Aorta (tissue), 5 donors: ENCODE results near the gene CTNNAL1. TPM values are rescaled to one million over a fixed set of nuclear protein-coding genes. Genes with fewer than 3 reads are reported as not detected.

ENCODE experiments used
- ATAC-seq: fragments of 200-7000 bp; cut with Tn5 transposase; one replicate; pipeline ENCODE4 v1.9.1; 2022; ENCODE audit warnings: moderate library complexity; ENCODE audit not compliant: low FRiP score
- DNase-seq, 2 donors: peaks; one replicate each; pipeline ENCODE4 v3.0.0-alpha.2; 2020
- H3K27ac ChIP-seq, 2 donors: one replicate each; pipeline ENCODE4 v1.5.1; 2013; ENCODE audit warnings: low read length in 2 of 2, mild to moderate bottlenecking in 2 of 2, moderate library complexity in 2 of 2, control low read depth in 1 of 2, inconsistent platforms in 1 of 2, low read depth in 1 of 2
- H3K27me3 ChIP-seq, 2 donors: one replicate each; pipeline ENCODE4 v1.6.1; 2013; ENCODE audit warnings: control low read depth in 1 of 2, low read length in 1 of 2, mild to moderate bottlenecking in 1 of 2, moderate library complexity in 1 of 2; ENCODE audit not compliant: insufficient read depth in 2 of 2, control insufficient read depth in 1 of 2
- H3K36me3 ChIP-seq, 2 donors: one replicate each; pipeline ENCODE4 v1.6.1; 2013; ENCODE audit warnings: control low read depth in 1 of 2, low read length in 1 of 2, mild to moderate bottlenecking in 1 of 2; ENCODE audit not compliant: insufficient read depth in 2 of 2, control insufficient read depth in 1 of 2
- H3K4me1 ChIP-seq, 2 donors: one replicate each; pipeline ENCODE4 v1.6.1; 2013; ENCODE audit warnings: low read length in 2 of 2, control low read depth in 1 of 2, mild to moderate bottlenecking in 1 of 2, moderate library complexity in 1 of 2; ENCODE audit not compliant: insufficient read depth in 2 of 2, control insufficient read depth in 1 of 2
- H3K4me3 ChIP-seq, 2 donors: one replicate each; pipeline ENCODE4 v1.5.1; 2013; ENCODE audit warnings: low read length in 2 of 2, control low read depth in 1 of 2, mild to moderate bottlenecking in 1 of 2
- H3K9me3 ChIP-seq: one replicate; pipeline ENCODE4 v1.6.1; 2013; ENCODE audit warnings: mild to moderate bottlenecking, low read length; ENCODE audit not compliant: control insufficient read depth
- WGBS, 2 donors: extraction: QIAGEN DNeasy Blood & Tissue Kit; methylation state at CpG; one replicate each; pipeline ENCODE4 v1.1.7; 2013; 5-methylcytosine and 5-hydroxymethylcytosine counted together
- intact Hi-C, 2 donors: fragments of 100-400 bp; cut with DNase I; formaldehyde crosslinking; loops; one replicate each; pipeline versions ENCODE4 v1.14.2 to v1.15.0; 2022
- polyA plus RNA-seq, 2 donors: library from polyadenylated mRNA; stranded (reverse); fragments of 200-250 nt; gene quantifications; one replicate each; pipeline ENCODE4 v1.2.3, GENCODE V29; 2013
- total RNA-seq, 2 donors: library from RNA; stranded (reverse); fragmentation: NEBNext Ultra II Directional; extraction: Animal tissue kit (Norgen Biotek cat#: 25700); gene quantifications; one replicate each; pipeline ENCODE4 v1.2.1, GENCODE V29; 2021
- donor health status: healthy with polysubstance abuse.
- donor health status: Bipolar disorder and iron deficiency.
- donor health status: DM: no; HTN: no; CAD: no.
- donor health status: DM: no; HTN: no; CAD: no.
- donor health status: DM: yes; HTN: yes; CAD: no.

CTNNAL1 gene
- total and polyA plus RNA-seq, 4 donors, result 41.5 to 72.4 (median 51.6) TPM

- Histone ChIP-seq H3K4me3 (no peak overlapping the region), H3K4me1 (no peaks in the 10 kb centered on the region), H3K36me3 (peaks cover 0 to 2% of the 10 kb centered on the region in 2 donors), H3K27ac (no peak overlapping the region), H3K27me3 (no peaks in the 10 kb centered on the region), H3K9me3 (no peaks in the 10 kb centered on the region)
- 88 to 90% methylated on average over 3 of the region's 3 CpGs for WGBS, 2 donors
- no peak for ATAC-seq
- no peak for DNase-seq
- intact Hi-C loops, result no loop called here
These were observed 6.8 kb upstream of the CTNNAL1 start for GRCh38 chr9:109020113-109020512.

- ATAC-seq, result no peak
- intact Hi-C loops, result no loop called here
- Histone ChIP-seq H3K4me3 (no peak overlapping the region), H3K9me3 (no peaks in the 10 kb centered on the region), H3K27ac (no peak overlapping the region), H3K4me1 (peaks cover 0 to 4% of the 10 kb centered on the region in 2 donors), H3K27me3 (no peaks in the 10 kb centered on the region), H3K36me3 (peaks cover 0 to 2% of the 10 kb centered on the region in 2 donors)
- DNase-seq, result no peak
- WGBS, 2 donors, result 65 to 78% methylated on average over 3 of the region's 3 CpGs
These were observed 6.1 kb upstream of the CTNNAL1 start for GRCh38 chr9:109019420-109019819.

- H3K27me3 ChIP-seq, result no peaks in the 10 kb centered on the region
- ATAC-seq, result no peak
- peaks cover 0 to 6% of the 10 kb centered on the region in 2 donors for H3K4me1 ChIP-seq
- H3K36me3 ChIP-seq, result peaks cover 0 to 2% of the 10 kb centered on the region in 2 donors
- H3K9me3 ChIP-seq, result no peaks in the 10 kb centered on the region
- DNase-seq, result no peak
- no peak overlapping the region for H3K4me3 ChIP-seq
- intact Hi-C loops, result no loop called here
- H3K27ac ChIP-seq, result no peak overlapping the region
- WGBS, 2 donors, result 85 to 90% methylated on average over 6 of the region's 6 CpGs
These were observed 4.2 kb upstream of the CTNNAL1 start for GRCh38 chr9:109017493-109017892.

GRCh38 chr9:109017061-109017460, 3.8 kb upstream of the CTNNAL1 start:
- Histone ChIP-seq H3K4me1 (peaks cover 0 to 6% of the 10 kb centered on the region in 2 donors), H3K9me3 (no peaks in the 10 kb centered on the region), H3K36me3 (peaks cover 0 to 2% of the 10 kb centered on the region in 2 donors), H3K27me3 (no peaks in the 10 kb centered on the region), H3K27ac (no peak overlapping the region), H3K4me3 (no peak overlapping the region)
- ATAC-seq (no peak), DNase-seq (no peak)
- intact Hi-C loops, result no loop called here

GRCh38 chr9:109016132-109016531, 2.8 kb upstream of the CTNNAL1 start:
- Histone ChIP-seq H3K4me1 (peaks cover under 1 to 6% of the 10 kb centered on the region in 2 donors), H3K36me3 (peaks cover 0 to 2% of the 10 kb centered on the region in 2 donors), H3K4me3 (no peak overlapping the region), H3K27me3 (no peaks in the 10 kb centered on the region), H3K27ac (no peak overlapping the region), H3K9me3 (no peaks in the 10 kb centered on the region)
- 62 to 76% methylated on average over 1 of the region's 1 CpG for WGBS, 2 donors
- intact Hi-C loops, result no loop called here
- ATAC-seq (no peak), DNase-seq (no peak)

- Histone ChIP-seq H3K27ac (peak overlapping the region in 1 of 2 donors; percentile 72), H3K4me1 (peaks cover 2 to 6% of the 10 kb centered on the region in 2 donors), H3K9me3 (no peaks in the 10 kb centered on the region), H3K36me3 (no peaks in the 10 kb centered on the region), H3K27me3 (no peaks in the 10 kb centered on the region), H3K4me3 (no peak overlapping the region)
- WGBS, 2 donors, result 66 to 70% methylated on average over 7 of the region's 7 CpGs
- ATAC-seq, result no peak
- intact Hi-C loops, result loop anchor here in 1 of 2 donors (5.0 kb wide), 2 partner anchors 33 to 103 kb away; partner anchors contain the start of gene TMEM245
- no peak for DNase-seq
These were observed 1.4 kb upstream of the CTNNAL1 start for GRCh38 chr9:109014608-109015280.

- H3K36me3 ChIP-seq, result no peaks in the 10 kb centered on the region
- intact Hi-C loops, result loop anchor here in 1 of 2 donors (5.0 kb wide), 2 partner anchors 33 to 103 kb away; partner anchors contain the start of gene TMEM245
- DNase-seq, result peak in 1 of 2 donors; percentile 69
- peak overlapping the region; percentile 61 to 98 for H3K4me3 ChIP-seq
- H3K4me1 ChIP-seq, result peaks cover 2 to 6% of the 10 kb centered on the region in 2 donors
- H3K27ac ChIP-seq, result peak overlapping the region; percentile 85 to 98
- no peaks in the 10 kb centered on the region for H3K9me3 ChIP-seq
- no peaks in the 10 kb centered on the region for H3K27me3 ChIP-seq
- ATAC-seq, result peak; percentile 37
- WGBS, 2 donors, result 2 to 3% methylated on average over 19 of the region's 19 CpGs
These were observed 644 bp upstream of the CTNNAL1 start for GRCh38 chr9:109013679-109014607.

- 0 to 1% methylated on average over 25 to 29 of the region's 29 CpGs for WGBS, 2 donors
- peak overlapping the region; percentile 75 to 100 for H3K4me3 ChIP-seq
- no peaks in the 10 kb centered on the region for H3K9me3 ChIP-seq
- H3K27ac ChIP-seq, result peak overlapping the region; percentile 94 to 98
- peaks cover 2 to 6% of the 10 kb centered on the region in 2 donors for H3K4me1 ChIP-seq
- intact Hi-C loops, result loop anchor here in 1 of 2 donors (5.0 kb wide), 2 partner anchors 35 to 105 kb away; partner anchors contain the start of gene TMEM245
- ATAC-seq (peak; percentile 76), DNase-seq (peak; percentile 81 to 89)
- no peaks in the 10 kb centered on the region for H3K36me3 ChIP-seq
- no peaks in the 10 kb centered on the region for H3K27me3 ChIP-seq
These were observed 1.1 kb downstream of the CTNNAL1 start for GRCh38 chr9:109012009-109012875.
